HG03159 (cell line): ENCODE measurements around the gene MTMR10.
A peak's percentile ranks its signal among the peaks of the same experiment; 100 is the strongest.

ENCODE experiments used
- ATAC-seq: cut with Tn5 transposase; IDR thresholded peaks from one replicate; pipeline ENCODE4 v1.9.1; 2021; ENCODE audit warnings: mild to moderate bottlenecking, moderate library complexity; ENCODE audit not compliant: unreplicated experiment

Gene MTMR10

DNA sequence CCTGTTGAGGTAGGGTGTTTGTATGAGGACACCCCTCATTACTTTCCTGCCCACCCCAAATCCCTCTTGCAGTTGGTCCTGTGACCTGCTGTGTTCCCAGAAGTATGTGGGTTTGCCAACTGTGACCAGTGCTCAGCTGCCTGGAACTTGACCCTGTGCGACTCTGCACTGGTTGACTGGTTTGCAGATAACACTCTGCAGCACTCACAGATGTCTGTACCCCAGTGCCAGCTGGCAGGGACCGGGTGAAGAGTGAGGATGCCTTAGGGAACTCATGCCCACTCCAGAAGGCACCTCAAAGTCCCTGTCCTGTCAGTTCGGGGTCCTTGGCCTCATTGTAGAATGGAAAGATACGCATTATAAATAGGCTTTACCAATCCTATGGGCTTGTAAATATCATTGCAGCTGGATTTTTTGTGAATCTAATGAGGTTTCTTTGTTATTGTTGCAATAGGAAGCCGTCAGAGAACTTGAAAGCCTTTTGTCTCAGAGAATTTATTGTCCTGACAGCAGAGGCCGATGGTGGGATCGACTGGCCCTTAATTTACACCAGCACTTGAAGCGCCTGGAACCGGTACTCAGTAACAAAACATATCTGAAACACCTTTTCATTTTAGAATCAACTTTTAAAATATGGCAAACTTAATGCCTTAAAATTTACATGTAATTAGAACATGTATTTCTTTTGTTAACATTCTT lies 69.5 kb downstream of the MTMR10 start:
- no peak for ATAC-seq

GRCh38 chr15:30921106-30921505 lies 70.3 kb downstream of the MTMR10 start:
- no peak for ATAC-seq

- ATAC-seq, result no peak
These were observed 71.4 kb downstream of the MTMR10 start for GRCh38 chr15:30919877-30920550.

- ATAC-seq, result no peak
These were observed 73.1 kb downstream of the MTMR10 start for GRCh38 chr15:30918366-30918765.

DNA sequence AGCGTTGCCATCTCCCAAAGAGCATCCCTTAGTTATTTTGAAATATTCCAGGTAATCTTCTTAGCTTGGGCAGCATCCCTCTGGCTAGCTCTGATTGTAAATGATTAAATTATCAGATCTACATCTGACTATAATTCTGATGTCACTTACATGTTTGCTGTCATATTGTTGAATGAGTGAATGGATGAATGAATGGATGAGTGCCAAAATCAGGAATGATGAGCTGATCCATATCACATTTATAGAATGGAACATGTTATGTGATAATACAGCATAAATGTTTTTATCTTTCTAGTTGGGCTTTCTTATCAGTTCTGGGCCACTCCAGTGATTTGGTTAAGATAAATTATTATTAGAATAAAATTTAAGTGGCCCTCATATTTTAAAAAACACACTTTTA lies 73.8 kb downstream of the MTMR10 start:
- ATAC-seq, result no peak

- ATAC-seq, result no peak
These were observed 74.4 kb downstream of the MTMR10 start for GRCh38 chr15:30917013-30917412.

DNA sequence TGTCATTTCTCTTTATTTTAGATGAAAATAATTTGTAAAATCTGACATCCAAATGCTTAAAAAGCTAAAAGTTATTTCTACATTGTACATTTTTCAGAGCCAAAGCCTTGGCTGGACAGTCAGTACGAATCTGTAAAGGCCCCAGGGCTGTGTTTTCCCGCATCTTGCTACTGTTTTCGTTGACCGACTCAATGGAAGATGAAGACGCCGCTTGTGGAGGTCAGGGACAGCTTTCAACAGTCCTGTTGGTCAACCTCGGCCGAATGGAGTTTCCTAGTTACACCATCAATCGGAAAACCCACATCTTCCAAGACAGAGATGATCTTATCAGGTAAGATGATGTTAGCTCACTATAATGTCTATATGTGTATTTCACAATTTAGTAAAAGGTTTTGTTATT lies 77.7 kb downstream of the MTMR10 start:
- no peak for ATAC-seq

DNA sequence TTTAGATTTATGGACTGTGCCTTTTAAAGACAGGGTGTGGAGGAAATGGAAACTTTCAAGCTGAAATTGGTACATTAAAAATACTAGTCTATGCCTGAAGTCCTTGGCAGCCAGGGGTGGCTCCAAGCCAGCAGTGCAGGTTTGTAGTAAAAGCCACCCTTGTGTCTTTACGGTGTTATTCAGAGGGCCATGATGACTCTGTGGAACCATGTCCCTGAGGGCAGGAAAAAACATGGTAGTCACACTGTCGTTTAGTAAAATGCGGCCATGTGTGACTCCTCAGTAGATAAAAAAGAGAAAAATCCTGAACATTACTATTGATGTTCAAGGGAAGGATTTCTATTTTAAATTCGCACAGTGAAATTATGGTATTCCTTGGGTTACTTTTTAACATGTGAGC lies 85.1 kb downstream of the MTMR10 start:
- ATAC-seq, result no peak

- ATAC-seq, result no peak
These were observed 85.6 kb downstream of the MTMR10 start for GRCh38 chr15:30905821-30906220.

DNA sequence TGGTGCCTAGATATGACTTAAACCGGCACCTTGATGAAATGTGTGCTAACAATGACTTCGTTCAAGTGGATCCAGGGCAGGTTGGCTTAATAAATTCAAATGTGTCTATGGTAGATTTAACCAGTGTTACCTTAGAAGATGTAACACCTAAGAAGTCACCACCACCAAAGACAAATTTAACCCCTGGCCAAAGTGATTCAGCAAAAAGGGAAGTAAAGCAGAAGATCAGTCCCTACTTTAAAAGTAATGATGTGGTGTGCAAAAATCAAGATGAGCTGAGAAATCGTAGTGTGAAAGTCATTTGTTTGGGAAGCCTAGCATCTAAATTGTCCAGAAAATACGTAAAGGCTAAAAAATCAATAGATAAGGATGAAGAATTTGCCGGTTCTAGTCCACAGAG lies 86.6 kb downstream of the MTMR10 start:
- ATAC-seq, result no peak

DNA sequence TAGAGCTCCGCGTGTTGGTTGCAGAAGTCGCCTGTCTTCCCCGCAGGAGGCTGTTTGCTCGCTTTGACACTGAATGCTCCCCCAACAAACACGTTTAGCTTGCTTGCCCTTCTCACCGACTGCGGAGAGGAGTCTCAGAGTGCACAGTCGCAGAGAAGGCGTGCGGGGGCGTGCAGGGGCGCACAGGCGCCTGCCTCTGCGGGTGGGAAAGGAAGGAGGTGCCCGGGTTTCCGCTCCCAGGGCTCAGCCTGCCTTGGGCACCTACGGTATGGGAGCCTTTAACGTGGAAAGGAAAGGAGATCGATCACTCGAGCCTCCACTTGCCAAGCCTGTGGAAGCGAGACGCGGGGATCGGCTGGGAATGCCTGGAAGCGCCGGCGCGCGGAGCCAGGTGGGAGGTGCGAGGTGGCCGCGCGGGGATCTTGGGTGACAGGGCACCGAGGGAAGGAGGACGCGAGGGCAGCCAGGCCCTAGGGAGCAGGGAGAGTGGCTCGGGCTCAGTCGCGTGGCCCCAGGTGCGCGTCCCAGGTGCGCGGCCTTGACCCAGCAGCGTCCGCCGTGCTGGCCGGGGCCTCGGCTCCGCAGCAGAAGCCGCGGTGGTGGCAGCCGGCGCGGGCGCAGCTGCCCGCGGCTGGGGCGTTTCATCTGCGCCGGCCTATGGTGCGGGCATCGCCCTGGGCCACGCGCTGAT lies 87.8 kb downstream of the MTMR10 start, which contains the start of gene FAN1:
FAN1 (plus strand) TSS at position 419 of the 691 bp plus-strand sequence. CDS start 749 bp downstream, outside the sequence.
- peak; percentile 80 for ATAC-seq

DNA sequence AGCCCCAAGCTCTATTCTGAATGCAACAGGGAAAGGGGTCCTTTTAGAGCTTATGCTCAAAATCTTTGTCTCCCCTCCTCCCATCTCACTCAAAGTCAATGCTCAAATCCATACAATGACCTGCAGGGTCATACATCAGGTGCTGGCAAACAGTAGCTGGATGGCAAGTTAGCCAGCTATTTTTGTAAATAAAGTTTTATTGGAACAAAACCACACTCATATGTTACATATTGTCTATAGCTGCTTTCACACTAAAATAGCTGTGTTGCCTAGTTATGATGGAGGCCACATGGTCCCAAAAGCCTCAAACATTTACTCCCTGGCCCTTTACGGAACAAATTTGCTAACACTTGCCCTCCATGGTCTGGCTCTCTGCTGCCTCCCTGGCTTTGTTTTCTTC lies 89.5 kb downstream of the MTMR10 start:
- no peak for ATAC-seq

- ATAC-seq, result no peak
These were observed 95.2 kb downstream of the MTMR10 start for GRCh38 chr15:30896211-30896606.

- ATAC-seq, result no peak
These were observed 95.8 kb downstream of the MTMR10 start for GRCh38 chr15:30895461-30896210.

- no peak for ATAC-seq
These were observed 102.2 kb downstream of the MTMR10 start for GRCh38 chr15:30889196-30889595.
